ENCODE data around the gene DIPK1B. TPM values are rescaled to one million over a fixed set of nuclear protein-coding genes. Genes with fewer than 3 reads are reported as not detected.

The DIPK1B gene
- polyA plus RNA-seq, 1 of the 3 experiments (the other 2 are of a cell fraction) = 24.5 TPM

DNA sequence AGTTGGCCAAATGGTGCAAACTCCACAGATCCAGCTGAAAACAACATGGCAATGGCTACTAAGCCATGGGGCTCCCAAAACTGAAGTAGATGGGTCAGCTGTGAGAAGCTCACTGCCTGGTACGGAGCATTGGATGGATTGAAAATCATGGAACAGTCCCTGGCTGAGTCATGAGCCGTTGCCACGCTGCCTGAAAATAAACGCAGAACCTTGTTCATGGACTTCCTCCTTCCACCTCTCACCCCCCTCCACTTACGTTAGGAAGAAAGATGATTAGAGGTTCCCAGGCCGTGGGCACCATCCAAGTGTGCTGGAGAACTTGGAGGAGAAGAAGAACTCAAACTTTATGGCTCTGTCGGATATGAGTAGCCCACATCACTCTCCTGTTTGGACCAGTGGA is 6.8 kb upstream of the DIPK1B start:
- no peaks in the 10 kb centered on the region for H3K9me3 ChIP-seq
- H3K4me2 ChIP-seq = no peak overlapping the region
- H3K36me3 ChIP-seq (replicated peaks in 1 of 2; ENCODE audit: control insufficient read depth in 1 of 2, insufficient read depth in 2 of 2, low read length in 1 of 2) = no peaks in the 10 kb centered on the region
- H2AFZ ChIP-seq (ENCODE audit: low read depth) = no peak overlapping the region
- no peaks in the 10 kb centered on the region for H3K4me1 ChIP-seq (ENCODE audit: control insufficient read depth in 1 of 2, insufficient read depth in 2 of 2, low read depth in 1 of 2, low read length in 1 of 2)
- ChIA-PET CTCF (interaction anchor here (2.3 kb wide), 1 partner anchor 34 kb away, joined by 7 read pairs; no protein-coding TSS in a partner anchor), POLR2A (no interaction called here)
- DNase-seq = no peak
- no peak for TF ChIP-seq RAD21 (IDR thresholded peaks at IDR 0.05; ENCODE audit: low read length)
- TF ChIP-seq IRF3 (IDR thresholded peaks at IDR 0.05; ENCODE audit: low read depth, low read length) = no peak
- no peak for TF ChIP-seq ELF1 (IDR thresholded peaks at IDR 0.05)
- no peak for TF ChIP-seq NRF1 (IDR thresholded peaks at IDR 0.05; ENCODE audit: low read depth, low read length)
- TF ChIP-seq JUND (IDR thresholded peaks at IDR 0.05) = no peak
- no peak for TF ChIP-seq POLR2AphosphoS5 (IDR thresholded peaks at IDR 0.05; ENCODE audit: low read depth, low read length)
- no peak for TF ChIP-seq REST (IDR thresholded peaks at IDR 0.05; ENCODE audit: low read depth, low read length)
- no peak for TF ChIP-seq RFX5 (IDR thresholded peaks at IDR 0.05; ENCODE audit: low read length)
- H3F3A ChIP-seq (replicated peaks; ENCODE audit: insufficient read depth) = peaks cover 3% of the 10 kb centered on the region
- H3K27ac ChIP-seq (ENCODE audit: low read depth in 2 of 2, low read length in 1 of 2) = no peak overlapping the region
- no peak overlapping the region for H3K4me3 ChIP-seq (ENCODE audit: low read depth in 2 of 2, low read length in 1 of 2)
- no peaks in the 10 kb centered on the region for H3K79me2 ChIP-seq (ENCODE audit: insufficient read depth)
- H3K27me3 ChIP-seq (ENCODE audit: insufficient read depth) = no peaks in the 10 kb centered on the region
- 75% methylated on average over 7 of the region's 7 CpGs for WGBS (ENCODE audit: low lambda C conversion rate)
- no peaks in the 10 kb centered on the region for H3K9me2 ChIP-seq
- no peak overlapping the region for H3K9ac ChIP-seq
- H4K20me1 ChIP-seq (ENCODE audit: insufficient read depth) = no peaks in the 10 kb centered on the region

DNA sequence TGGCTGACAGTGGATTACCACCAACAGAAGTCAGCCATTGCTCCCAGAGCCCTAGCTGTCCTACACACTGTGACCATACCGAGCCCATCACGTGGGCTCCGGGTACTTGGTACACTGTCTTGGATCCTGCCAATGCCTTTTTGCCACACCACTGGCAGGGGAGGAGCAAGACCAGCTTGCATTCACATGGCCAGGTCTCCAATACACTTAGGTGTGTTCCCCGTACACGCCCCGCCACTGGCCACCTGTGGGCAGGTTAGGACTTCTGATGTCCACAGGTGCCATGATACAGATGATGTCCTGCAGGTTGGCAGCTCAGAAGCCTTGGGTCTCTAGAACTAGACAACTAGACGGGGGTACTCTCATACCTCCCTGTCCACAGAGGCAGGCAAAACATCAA is 5.4 kb upstream of the DIPK1B start:
- Histone ChIP-seq H3K36me3 (replicated peaks in 1 of 2; ENCODE audit: control insufficient read depth in 1 of 2, insufficient read depth in 2 of 2, low read length in 1 of 2) (no peaks in the 10 kb centered on the region), H3F3A (replicated peaks; ENCODE audit: insufficient read depth) (peaks cover 17% of the 10 kb centered on the region), H3K4me2 (no peak overlapping the region), H2AFZ (ENCODE audit: low read depth) (no peak overlapping the region), H4K20me1 (ENCODE audit: insufficient read depth) (no peaks in the 10 kb centered on the region), H3K27ac (ENCODE audit: low read depth in 2 of 2, low read length in 1 of 2) (no peak overlapping the region), H3K4me1 (ENCODE audit: control insufficient read depth in 1 of 2, insufficient read depth in 2 of 2, low read depth in 1 of 2, low read length in 1 of 2) (peaks cover 0 to 4% of the 10 kb centered on the region in 2 experiments; a peak in 1 of 4 replicates), H3K79me2 (ENCODE audit: insufficient read depth) (no peaks in the 10 kb centered on the region), H3K9me2 (no peaks in the 10 kb centered on the region), H3K9me3 (no peaks in the 10 kb centered on the region), H3K9ac (no peak overlapping the region), H3K4me3 (ENCODE audit: low read depth in 2 of 2, low read length in 1 of 2) (no peak overlapping the region), H3K27me3 (ENCODE audit: insufficient read depth) (no peaks in the 10 kb centered on the region)
- POLR2A ChIA-PET = interaction anchor here (0.6 kb wide), 1 partner anchor 10 kb away, joined by 4 read pairs; no protein-coding TSS in a partner anchor
- no peak for DNase-seq
- TF ChIP-seq SMC3 (IDR thresholded peaks at IDR 0.05; ENCODE audit: low read depth, low read length) = no peak
- TF ChIP-seq USF1 (IDR thresholded peaks at IDR 0.05; ENCODE audit: borderline replicate concordance, low read depth) = no peak
- TF ChIP-seq FOXJ3 (CRISPR knock-in tag; IDR thresholded peaks at IDR 0.05) = no peak
- no peak for TF ChIP-seq MXI1 (IDR thresholded peaks at IDR 0.05; ENCODE audit: low read depth, low read length)
- no peak for TF ChIP-seq GATA2 (CRISPR knock-in tag; IDR thresholded peaks at IDR 0.05)
- TF ChIP-seq TEAD4 (IDR thresholded peaks at IDR 0.05; ENCODE audit: borderline replicate concordance, insufficient read depth) = no peak
- no peak for TF ChIP-seq RFX5 (IDR thresholded peaks at IDR 0.05; ENCODE audit: low read length)
- TF ChIP-seq FOXM1 (IDR thresholded peaks at IDR 0.05; ENCODE audit: low read depth) = no peak
- CTCF ChIA-PET = interaction anchor here (1.7 to 2.3 kb wide), 2 partner anchors 35 to 219 kb away, joined by 6 to 7 read pairs; no protein-coding TSS in a partner anchor
- 85% methylated on average over 4 of the region's 7 CpGs for WGBS (ENCODE audit: low lambda C conversion rate)

Measured in SK-N-SH (cell line).